GM21381 (cell line): ENCODE measurements around the gene INAVA.
"Not testable (repeated sequence)": the region's sequence is repeated elsewhere in the genome, so short reads cannot be mapped to it uniquely, and the experiment has no call there.

Source experiments
- ATAC-seq: cut with Tn5 transposase; IDR thresholded peaks from one replicate; pipeline ENCODE4 v1.9.1; 2021; ENCODE audit warnings: mild to moderate bottlenecking, moderate library complexity; ENCODE audit not compliant: unreplicated experiment

INAVA gene

GRCh38 chr1:200917291-200917817, 22.7 kb downstream of the INAVA start:
- ATAC-seq: no peak

- ATAC-seq: no peak
These were observed 23.3 kb downstream of the INAVA start for GRCh38 chr1:200918006-200918405.

GRCh38 chr1:200919386-200919785, 24.7 kb downstream of the INAVA start:
- no peak for ATAC-seq

DNA sequence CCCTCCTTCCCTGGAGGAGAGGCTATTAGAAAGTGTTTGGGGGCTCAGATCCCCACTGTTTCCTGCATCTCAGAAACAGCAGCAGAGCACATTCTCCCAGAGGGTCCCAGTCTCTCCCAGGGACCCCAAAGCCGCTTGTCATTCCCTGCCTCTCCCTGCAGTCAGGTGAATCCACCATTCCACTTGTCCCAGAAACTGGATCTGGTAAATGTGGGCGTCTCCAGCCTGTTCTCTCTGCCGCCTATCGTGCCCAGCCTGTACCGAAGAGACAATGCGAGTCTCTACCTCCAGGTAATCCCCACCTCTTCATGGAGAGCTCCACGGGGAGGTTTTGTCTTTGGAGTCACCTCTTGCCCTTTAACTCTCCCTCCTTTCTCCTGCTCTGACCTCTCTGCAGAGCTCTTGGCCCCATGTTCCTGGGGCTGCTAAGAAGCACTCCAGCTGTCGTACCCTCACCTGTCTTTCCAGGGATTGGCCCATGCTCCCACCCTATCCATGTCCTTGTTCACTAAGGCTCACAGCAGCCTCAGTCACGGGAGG, 26.9 kb downstream of the INAVA start:
- no peak for ATAC-seq

DNA sequence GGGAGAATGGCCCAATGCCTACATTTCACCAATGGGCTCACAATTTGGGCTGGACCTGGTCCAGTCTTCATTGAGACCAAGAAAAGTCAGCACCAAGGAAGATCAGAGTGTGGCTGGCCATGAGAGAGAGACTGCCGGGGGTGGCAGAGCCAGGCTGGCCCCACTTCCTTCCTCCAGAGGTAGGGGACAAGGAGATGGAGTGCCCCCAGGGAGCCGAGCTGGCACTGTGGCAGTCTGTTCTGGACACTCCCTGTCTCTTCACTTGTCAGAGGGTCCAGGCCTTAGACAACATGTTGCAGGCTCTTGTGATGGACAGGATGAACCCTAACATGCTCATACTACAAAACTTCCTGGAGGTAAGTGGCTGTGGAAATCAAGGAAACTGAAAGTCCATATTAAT, 27.7 kb downstream of the INAVA start:
- ATAC-seq: no peak

GRCh38 chr1:200923601-200924000, 28.9 kb downstream of the INAVA start:
- ATAC-seq: no peak

DNA sequence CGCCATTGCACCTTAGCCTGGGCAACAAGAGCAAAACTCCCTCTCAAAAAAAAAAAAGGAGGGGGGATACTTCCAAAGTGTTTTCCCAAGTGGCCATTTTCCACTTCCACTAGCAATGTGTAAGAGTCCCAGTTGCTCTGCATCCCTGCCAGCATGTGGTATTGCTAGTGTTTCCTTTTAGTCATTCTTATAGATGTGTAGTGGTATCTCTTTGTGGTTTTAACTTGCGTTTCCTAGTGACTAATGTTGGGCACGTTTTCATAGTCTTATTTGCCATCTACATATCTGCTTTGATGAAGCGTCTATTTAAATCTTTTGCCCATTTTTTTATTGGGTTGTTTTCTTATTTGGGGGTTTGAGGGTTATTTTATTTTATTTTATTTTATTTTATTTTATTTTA, 31.1 kb downstream of the INAVA start:
- ATAC-seq: no peak

DNA sequence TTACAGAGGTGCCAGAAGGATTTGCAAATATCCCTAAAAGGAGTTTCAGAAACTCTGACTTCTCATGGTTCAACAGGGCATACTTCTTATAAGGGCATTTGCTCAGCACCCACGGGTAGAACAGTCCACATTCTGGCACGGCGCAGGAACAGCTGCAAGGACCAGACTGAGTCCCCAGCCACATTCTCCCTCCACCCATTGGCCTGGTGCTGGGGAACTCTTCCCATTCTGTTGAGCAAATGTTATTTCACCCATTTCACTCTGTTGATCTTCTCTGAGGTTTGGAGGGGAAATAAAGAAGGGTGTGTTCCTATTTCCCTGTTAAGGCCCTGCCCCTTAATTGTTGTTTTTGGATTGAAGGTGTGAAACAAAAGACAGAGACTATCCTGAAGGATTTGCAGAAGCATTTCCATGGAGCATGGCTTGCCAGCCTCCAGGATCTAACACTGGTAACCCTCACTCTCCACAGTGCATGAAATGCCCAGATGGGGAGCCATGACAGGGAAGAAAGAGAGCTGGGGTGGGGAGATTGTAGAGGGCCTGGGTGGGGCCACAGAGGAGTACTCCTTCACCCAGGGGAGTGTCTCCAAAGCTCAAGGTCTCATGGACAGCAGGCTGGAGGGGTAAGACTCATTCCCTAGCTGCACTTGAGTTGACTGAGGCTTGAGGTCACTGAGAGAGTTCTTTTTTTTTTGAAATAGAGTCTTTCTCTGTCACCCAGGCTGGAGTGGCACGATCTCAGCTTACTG, 35.0 kb downstream of the INAVA start:
- no peak for ATAC-seq

GRCh38 chr1:200930285-200930684, 35.6 kb downstream of the INAVA start:
- ATAC-seq: not testable (repeated sequence)

DNA sequence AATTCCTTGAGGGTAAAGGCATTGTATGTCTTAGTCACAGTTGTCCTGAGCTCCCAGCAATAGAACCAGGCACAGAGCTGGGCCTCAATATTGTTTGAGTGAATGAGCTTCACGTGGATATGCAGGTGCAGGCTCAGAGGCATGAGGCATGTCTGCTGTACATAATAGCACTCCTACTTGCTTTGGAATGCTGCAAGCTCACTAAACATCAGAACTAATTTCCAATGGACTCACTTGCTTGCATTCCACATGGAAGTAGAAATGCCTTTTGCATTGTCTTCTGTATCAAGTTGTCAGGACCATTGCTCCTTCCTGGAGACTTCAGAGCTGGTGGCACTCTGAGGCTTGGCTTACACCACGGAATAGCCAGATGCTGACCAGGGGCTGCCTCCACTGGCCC, 37.1 kb downstream of the INAVA start:
- ATAC-seq: no peak

GRCh38 chr1:200934676-200935245, 40.1 kb downstream of the INAVA start:
- ATAC-seq: no peak

DNA sequence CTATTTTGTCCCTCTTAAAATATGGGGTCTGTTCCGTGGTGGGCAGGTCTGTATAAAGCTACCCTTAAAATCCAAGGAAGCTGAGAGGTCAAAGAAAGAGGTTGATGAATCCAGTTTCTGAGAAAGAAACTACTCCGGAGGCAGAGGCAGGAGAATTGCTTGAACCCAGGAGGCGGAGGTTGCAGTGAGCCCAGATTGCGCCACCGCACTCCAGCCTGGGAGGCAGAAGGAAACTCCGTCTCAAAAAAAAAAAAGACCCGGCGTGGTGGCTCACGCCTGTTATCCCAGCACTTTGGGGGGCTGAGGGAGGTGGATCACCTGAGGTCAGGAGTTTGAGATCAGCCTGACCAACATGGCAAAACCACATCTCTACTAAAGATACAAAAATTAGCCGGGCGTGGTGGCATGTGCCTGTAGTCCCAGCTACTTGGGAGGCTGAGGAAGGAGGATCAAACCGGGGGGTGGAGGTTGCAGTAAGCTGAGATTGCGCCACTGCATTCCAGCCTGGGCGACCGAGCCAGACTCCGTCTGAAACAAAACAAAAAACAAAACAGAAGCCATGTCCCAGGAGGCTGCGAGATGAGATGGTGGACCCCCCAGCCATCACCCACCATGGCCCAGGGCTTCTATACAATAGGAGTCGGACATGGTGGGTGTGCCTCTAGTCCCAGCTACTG, 40.7 kb downstream of the INAVA start:
- ATAC-seq: not testable (repeated sequence)

DNA sequence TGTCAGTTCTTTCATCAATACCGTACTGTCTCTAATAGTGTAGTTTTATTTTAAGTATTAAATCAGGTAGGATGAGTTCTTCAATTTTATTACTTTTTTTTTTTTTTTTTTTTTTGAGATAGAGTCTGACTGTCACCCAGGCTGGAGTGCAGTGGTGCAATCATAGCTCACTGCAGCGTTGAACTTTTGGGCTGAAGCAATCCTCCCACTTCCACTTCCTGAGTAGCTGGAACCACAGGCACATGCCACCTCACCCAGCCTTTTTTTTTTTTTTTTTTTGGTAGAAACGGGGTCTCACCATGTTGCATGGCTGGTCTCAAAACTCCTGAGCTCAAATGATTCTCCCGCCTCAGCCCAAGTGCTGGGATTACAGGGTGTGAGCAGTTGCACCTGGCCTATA, 44.3 kb downstream of the INAVA start:
- no peak for ATAC-seq

DNA sequence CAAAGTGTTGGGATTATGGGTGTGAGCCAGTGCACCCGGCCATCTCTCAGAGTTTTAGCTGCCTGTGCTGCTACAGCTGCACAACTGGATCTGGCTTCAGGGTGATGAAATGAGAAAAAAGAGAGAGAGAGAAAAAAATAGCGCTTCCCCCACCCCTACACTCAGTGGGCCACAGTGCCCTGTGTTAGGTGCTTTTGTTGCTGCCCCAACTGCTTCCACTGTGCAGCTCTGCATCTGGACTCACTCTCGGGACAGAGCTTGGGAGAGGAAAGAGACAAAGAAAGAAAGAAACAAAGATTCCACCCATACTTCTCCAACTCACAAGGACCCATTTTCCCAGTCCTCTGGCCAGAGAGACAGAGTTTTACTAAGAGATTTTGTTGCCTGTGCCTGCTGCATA, 50.4 kb downstream of the INAVA start:
- no peak for ATAC-seq

GRCh38 chr1:200947059-200947566, 52.4 kb downstream of the INAVA start:
- ATAC-seq: no peak

DNA sequence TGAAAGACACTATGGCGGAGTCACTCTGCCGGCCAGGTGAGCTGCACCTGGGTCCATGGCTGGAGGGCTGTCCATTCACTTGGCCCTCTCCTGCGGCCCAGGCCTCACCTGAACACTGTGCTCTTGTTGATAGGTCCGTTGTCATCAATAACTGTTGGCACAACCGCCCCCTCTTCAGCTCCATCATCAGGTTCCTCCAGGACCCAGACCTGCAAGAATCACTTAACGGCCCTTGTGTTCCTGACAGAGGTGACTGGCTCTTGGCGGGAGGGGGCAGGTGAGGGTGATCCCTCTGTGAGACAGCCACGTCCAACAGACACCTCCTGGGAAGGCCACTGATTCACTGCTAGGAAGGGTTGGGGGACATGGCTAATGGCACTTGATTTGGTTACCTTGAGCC, 54.9 kb downstream of the INAVA start:
- ATAC-seq: no peak

- ATAC-seq: no peak
These were observed 56.3 kb downstream of the INAVA start for GRCh38 chr1:200951016-200951415.

GRCh38 chr1:200954434-200954833, 59.7 kb downstream of the INAVA start:
- ATAC-seq: no peak

DNA sequence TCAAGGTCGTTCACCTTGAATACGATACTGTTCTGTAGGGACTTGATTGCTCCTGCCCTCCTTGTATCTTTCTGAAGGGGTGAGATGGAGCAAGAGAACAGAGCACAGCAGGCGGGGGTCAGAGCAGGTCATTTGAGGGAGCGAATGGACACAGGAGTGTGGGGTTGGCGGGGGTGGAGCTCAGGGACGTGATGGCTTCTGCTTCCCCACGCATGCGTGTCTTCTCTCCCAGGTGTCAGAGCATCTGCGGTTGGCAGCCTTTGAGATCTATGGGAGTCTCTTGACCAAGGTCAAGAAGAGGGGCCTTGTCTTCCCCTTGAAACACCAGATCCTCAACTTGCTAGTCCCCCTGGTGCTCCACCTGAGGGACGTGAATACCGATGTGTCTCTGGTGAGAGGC, 63.9 kb downstream of the INAVA start:
- no peak for ATAC-seq

DNA sequence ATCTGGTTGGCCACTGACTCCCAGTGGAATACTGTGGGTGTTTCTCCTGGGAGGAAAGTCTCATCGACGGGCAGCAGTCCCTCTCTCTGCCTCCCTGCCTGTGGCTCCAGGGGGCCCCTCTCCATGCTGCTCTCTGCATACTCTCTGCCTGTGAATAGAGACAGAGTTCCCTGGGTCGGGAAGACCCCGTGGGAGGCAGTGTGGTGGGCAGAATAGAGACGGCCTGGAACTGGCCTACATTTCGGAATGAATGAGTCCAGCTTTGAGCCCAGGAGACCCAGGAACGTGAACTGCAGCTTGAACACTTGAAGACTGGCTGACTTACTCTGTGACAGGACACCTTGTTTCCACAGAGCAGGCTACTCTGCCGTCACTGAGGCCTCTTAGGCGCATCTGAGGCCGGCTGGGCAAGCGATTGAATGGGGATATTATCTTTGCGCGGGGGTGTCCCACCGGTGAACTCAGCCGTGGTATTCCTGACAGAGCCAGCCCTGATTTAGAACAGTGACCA, 64.8 kb downstream of the INAVA start:
- ATAC-seq: no peak

DNA sequence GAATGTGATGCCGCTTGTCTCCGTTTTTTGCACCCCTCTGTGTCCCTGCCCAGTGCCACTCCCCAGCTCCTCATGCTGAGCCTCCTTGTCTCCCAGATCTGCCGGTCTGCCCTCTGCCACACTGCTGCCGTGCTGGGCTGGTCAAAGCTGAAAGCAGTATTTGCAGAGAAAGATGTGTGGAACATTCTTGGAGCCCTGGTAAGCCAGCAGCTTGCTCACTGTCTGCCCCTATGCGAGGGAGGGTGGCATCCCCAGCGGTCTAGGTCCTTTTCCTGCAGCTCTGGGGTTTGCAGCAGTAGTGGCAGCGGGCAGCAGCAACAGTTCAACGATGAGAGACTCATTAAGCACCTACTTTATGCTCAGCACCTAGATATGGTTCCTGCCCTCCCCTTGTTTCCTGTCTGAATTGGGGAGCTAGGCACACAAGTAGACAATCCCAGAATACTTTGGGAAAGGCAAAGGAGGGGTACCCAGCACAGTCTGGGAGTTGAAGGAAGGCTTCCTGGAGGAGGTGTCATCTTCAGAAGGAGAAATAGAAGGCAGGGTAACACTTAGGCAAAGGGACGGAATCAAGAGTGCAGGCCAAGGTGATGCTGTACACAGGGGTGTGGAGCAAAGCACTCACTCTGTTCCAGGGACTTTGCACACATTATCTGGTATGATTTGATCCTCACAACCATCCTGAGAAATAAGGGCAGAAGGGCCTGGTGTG, 65.7 kb downstream of the INAVA start:
- ATAC-seq: no peak
